WTC11 (cell line): ENCODE measurements around the gene TJAP1. TPM values are rescaled to one million over a fixed set of nuclear protein-coding genes. Genes with fewer than 3 reads are reported as not detected.

ENCODE experiments used
- ATAC-seq: fragments of 200-7000 bp; cut with Tn5 transposase; 2 replicates; pipeline ENCODE4 v1.10.0; 2021; ENCODE audit warnings: mild to moderate bottlenecking, moderate library complexity
- CTCF ChIA-PET: fragments of 300-600 bp; sonication (Branson Sonifier 250); formaldehyde crosslinking; loops from one replicate; lab custom pipeline; 2021; ENCODE audit warnings: antibody characterized with exemption; lab: Charles Lee
- POLR2A ChIA-PET: fragments of 350-600 bp; sonication (Branson Sonifier 250); formaldehyde crosslinking; loops from one replicate; lab custom pipeline; 2021; ENCODE audit warnings: antibody characterized with exemption; lab: Charles Lee
- DNase-seq: peaks from one replicate; pipeline ENCODE4 v3.0.0; 2021; ENCODE audit warnings: low spot score
- H3K27ac Mint-ChIP-seq: 2 replicates; pipeline ENCODE4 v1.8.0; 2021; ENCODE audit warnings: mixed read lengths
- H3K27me3 Mint-ChIP-seq: 2 replicates; pipeline ENCODE4 v1.8.0; 2021; ENCODE audit warnings: low read depth, mild to moderate bottlenecking, moderate library complexity, mixed read lengths
- H3K36me3 Mint-ChIP-seq: 2 replicates; pipeline ENCODE4 v1.8.0; 2021; ENCODE audit warnings: mixed read lengths
- H3K4me1 Mint-ChIP-seq: 2 replicates; pipeline ENCODE4 v1.8.0; 2022; ENCODE audit warnings: mixed read lengths
- H3K4me3 Mint-ChIP-seq: 2 replicates; pipeline ENCODE4 v1.8.0; 2021; ENCODE audit warnings: mild to moderate bottlenecking, moderate library complexity, mixed read lengths
- H3K9me3 Mint-ChIP-seq: 2 replicates; pipeline ENCODE4 v1.8.0; 2021; ENCODE audit warnings: mixed read lengths
- FOXJ3 ChIP-seq: sonication (generic); formaldehyde crosslinking; IDR thresholded peaks from 2 replicates; pipeline ENCODE4 v1.9.0; 2021; ENCODE audit warnings: missing genetic modification reagents, mild to moderate bottlenecking, borderline replicate concordance
- FOXP1 ChIP-seq: sonication (generic); formaldehyde crosslinking; IDR thresholded peaks from 2 replicates; pipeline ENCODE4 v1.8.0; 2022; ENCODE audit warnings: missing genetic modification reagents, mild to moderate bottlenecking, moderate library complexity, borderline replicate concordance
- GABPB1 ChIP-seq: sonication (generic); formaldehyde crosslinking; IDR thresholded peaks from 2 replicates; pipeline ENCODE4 v1.8.1; 2023; ENCODE audit warnings: mild to moderate bottlenecking, missing genetic modification reagents
- NFE2L1 ChIP-seq: sonication (generic); formaldehyde crosslinking; IDR thresholded peaks from 2 replicates; pipeline ENCODE4 v1.8.1; 2023; ENCODE audit warnings: missing genetic modification reagents
- ZNF232 ChIP-seq: sonication (generic); formaldehyde crosslinking; IDR thresholded peaks from 2 replicates; pipeline ENCODE4 v1.8.0; 2022; ENCODE audit warnings: mild to moderate bottlenecking, missing genetic modification reagents
- ZNF416 ChIP-seq: fragments of 250-450 bp; sonication (Bioruptor Pico); IDR thresholded peaks from 2 replicates; pipeline ENCODE4 v1.9.0; 2021; ENCODE audit warnings: mild to moderate bottlenecking, inconsistent platforms
- total RNA-seq: library from RNA; stranded (reverse); gene quantifications from 3 replicates; pipeline ENCODE4 v1.2.3, GENCODE V29; 2021
- TF ChIP-seq, protein P1 (sequence below): sonication (generic); formaldehyde crosslinking; IDR thresholded peaks from 2 replicates; pipeline ENCODE4 v1.8.0; 2023; ENCODE audit warnings: missing genetic modification reagents, mild to moderate bottlenecking, borderline replicate concordance
- TF ChIP-seq, protein P2 (sequence below): sonication (generic); formaldehyde crosslinking; IDR thresholded peaks from 2 replicates; pipeline ENCODE4 v1.8.1; 2023; ENCODE audit warnings: mild to moderate bottlenecking, missing genetic modification reagents, moderate library complexity
- TF ChIP-seq, protein P3 (sequence below): sonication (generic); formaldehyde crosslinking; IDR thresholded peaks from 2 replicates; pipeline ENCODE4 v1.8.0; 2022; ENCODE audit warnings: mild to moderate bottlenecking, missing genetic modification reagents
- TF ChIP-seq, protein P4 (sequence below): sonication (generic); formaldehyde crosslinking; IDR thresholded peaks from 2 replicates; pipeline ENCODE4 v1.8.1; 2022; ENCODE audit warnings: low read depth, mild to moderate bottlenecking, moderate library complexity, missing genetic modification reagents, borderline replicate concordance
- TF ChIP-seq, protein P5 (sequence below): sonication (generic); formaldehyde crosslinking; IDR thresholded peaks from 2 replicates; pipeline ENCODE4 v1.8.1; 2023; ENCODE audit warnings: mild to moderate bottlenecking, moderate library complexity, missing genetic modification reagents
- TF ChIP-seq, protein P6 (sequence below): fragments of 250-450 bp; sonication (Bioruptor Pico); IDR thresholded peaks from 2 replicates; pipeline ENCODE4 v1.8.0; 2021; ENCODE audit warnings: mild to moderate bottlenecking

TJAP1 gene
- total RNA-seq, 1 experiment from 2014 or later, result 40.4 TPM

DNA sequence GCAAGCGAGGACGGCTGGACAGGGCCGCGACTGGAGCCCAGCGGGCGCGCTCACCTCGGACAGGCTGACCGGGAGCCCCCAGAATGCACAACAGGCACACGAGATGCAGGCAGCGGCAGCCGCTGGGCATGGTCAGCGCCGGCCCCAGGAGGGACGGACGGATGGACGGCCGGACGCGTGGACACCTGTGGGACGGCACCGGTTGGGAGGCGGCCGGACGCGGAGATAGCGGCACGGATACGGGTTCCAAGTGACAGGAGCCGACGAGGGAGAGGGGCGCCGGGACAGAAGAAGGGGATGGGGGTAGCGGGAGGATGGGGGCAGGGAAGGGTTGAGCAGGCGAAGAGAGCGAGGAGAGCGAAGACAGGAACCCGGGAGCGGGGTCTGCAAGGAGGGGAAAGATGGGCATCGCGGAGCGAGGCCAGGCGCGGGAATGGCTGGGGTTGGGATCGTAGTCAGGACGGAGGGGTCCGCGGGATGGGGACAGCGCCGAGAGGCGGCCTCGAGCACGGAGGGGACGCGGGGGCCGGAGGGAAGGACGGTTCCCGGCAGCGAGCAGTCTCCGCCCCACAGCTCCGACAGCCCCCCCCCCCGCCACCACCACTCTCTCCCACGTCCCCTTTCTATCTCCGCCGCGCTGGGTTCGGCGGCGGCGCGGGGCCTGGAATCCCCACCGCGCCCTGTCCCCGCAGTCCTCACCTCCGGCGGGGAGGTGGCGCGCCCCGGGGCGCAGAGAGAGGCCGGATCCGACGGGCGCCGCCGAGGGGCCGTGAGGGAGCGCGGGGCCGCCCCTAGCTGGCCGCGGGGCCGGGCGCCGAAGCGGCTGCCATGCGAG, 22.5 kb upstream of the TJAP1 start:
- no peaks in the 10 kb centered on the region for H3K9me3 Mint-ChIP-seq
- ChIA-PET POLR2A (interaction anchor here (0.5 to 1.9 kb wide), 2 partner anchors 23 to 168 kb away, joined by 4 to 9 read pairs; partner anchors contain the start of gene TJAP1), CTCF (interaction anchor here (0.6 to 5.3 kb wide), 13 partner anchors 11 to 497 kb away, joined by 3 to 65 read pairs (median 4); partner anchors contain the start of genes ABCC10, CRIP3, TJAP1 and ZNF318)
- peaks cover 43% of the 10 kb centered on the region for H3K27me3 Mint-ChIP-seq
- DNase-seq (peak; percentile 94), ATAC-seq (peak; percentile 32)
- TF ChIP-seq FOXP1 (CRISPR knock-in tag), result peak; percentile 71; the same call in 1 of the 2 replicates
- TF ChIP-seq ZNF232 (CRISPR knock-in tag), result 0 out of 2 replicates have a peak, but pooled peaks have one; percentile 62
- TF ChIP-seq, protein P1, sequence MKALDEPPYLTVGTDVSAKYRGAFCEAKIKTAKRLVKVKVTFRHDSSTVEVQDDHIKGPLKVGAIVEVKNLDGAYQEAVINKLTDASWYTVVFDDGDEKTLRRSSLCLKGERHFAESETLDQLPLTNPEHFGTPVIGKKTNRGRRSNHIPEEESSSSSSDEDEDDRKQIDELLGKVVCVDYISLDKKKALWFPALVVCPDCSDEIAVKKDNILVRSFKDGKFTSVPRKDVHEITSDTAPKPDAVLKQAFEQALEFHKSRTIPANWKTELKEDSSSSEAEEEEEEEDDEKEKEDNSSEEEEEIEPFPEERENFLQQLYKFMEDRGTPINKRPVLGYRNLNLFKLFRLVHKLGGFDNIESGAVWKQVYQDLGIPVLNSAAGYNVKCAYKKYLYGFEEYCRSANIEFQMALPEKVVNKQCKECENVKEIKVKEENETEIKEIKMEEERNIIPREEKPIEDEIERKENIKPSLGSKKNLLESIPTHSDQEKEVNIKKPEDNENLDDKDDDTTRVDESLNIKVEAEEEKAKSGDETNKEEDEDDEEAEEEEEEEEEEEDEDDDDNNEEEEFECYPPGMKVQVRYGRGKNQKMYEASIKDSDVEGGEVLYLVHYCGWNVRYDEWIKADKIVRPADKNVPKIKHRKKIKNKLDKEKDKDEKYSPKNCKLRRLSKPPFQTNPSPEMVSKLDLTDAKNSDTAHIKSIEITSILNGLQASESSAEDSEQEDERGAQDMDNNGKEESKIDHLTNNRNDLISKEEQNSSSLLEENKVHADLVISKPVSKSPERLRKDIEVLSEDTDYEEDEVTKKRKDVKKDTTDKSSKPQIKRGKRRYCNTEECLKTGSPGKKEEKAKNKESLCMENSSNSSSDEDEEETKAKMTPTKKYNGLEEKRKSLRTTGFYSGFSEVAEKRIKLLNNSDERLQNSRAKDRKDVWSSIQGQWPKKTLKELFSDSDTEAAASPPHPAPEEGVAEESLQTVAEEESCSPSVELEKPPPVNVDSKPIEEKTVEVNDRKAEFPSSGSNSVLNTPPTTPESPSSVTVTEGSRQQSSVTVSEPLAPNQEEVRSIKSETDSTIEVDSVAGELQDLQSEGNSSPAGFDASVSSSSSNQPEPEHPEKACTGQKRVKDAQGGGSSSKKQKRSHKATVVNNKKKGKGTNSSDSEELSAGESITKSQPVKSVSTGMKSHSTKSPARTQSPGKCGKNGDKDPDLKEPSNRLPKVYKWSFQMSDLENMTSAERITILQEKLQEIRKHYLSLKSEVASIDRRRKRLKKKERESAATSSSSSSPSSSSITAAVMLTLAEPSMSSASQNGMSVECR (CRISPR knock-in tag), result peak; percentile 66; the same call in 1 of the 2 replicates
- no peak for TF ChIP-seq FOXJ3 (CRISPR knock-in tag)
- peak; percentile 56; the same call in 1 of the 2 replicates for TF ChIP-seq GABPB1 (CRISPR knock-in tag)
- TF ChIP-seq, protein P2, sequence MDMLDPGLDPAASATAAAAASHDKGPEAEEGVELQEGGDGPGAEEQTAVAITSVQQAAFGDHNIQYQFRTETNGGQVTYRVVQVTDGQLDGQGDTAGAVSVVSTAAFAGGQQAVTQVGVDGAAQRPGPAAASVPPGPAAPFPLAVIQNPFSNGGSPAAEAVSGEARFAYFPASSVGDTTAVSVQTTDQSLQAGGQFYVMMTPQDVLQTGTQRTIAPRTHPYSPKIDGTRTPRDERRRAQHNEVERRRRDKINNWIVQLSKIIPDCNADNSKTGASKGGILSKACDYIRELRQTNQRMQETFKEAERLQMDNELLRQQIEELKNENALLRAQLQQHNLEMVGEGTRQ, result no peak
- TF ChIP-seq, protein P3, sequence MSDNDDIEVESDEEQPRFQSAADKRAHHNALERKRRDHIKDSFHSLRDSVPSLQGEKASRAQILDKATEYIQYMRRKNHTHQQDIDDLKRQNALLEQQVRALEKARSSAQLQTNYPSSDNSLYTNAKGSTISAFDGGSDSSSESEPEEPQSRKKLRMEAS (CRISPR knock-in tag), result peak; percentile 67
- TF ChIP-seq, protein P4, sequence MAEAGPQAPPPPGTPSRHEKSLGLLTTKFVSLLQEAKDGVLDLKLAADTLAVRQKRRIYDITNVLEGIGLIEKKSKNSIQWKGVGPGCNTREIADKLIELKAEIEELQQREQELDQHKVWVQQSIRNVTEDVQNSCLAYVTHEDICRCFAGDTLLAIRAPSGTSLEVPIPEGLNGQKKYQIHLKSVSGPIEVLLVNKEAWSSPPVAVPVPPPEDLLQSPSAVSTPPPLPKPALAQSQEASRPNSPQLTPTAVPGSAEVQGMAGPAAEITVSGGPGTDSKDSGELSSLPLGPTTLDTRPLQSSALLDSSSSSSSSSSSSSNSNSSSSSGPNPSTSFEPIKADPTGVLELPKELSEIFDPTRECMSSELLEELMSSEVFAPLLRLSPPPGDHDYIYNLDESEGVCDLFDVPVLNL (CRISPR knock-in tag), result no peak
- TF ChIP-seq ZNF416 (CRISPR knock-in tag), result 0 out of 2 replicates have a peak, but pooled peaks have one; percentile 37
- TF ChIP-seq, protein P5, sequence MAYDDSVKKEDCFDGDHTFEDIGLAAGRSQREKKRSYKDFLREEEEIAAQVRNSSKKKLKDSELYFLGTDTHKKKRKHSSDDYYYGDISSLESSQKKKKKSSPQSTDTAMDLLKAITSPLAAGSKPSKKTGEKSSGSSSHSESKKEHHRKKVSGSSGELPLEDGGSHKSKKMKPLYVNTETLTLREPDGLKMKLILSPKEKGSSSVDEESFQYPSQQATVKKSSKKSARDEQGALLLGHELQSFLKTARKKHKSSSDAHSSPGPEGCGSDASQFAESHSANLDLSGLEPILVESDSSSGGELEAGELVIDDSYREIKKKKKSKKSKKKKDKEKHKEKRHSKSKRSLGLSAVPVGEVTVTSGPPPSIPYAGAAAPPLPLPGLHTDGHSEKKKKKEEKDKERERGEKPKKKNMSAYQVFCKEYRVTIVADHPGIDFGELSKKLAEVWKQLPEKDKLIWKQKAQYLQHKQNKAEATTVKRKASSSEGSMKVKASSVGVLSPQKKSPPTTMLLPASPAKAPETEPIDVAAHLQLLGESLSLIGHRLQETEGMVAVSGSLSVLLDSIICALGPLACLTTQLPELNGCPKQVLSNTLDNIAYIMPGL (CRISPR knock-in tag), result peak; percentile 92
- no peak overlapping the region for H3K27ac Mint-ChIP-seq
- H3K4me3 Mint-ChIP-seq, result peak overlapping the region; percentile 65
- peaks cover 16% of the 10 kb centered on the region for H3K4me1 Mint-ChIP-seq
- H3K36me3 Mint-ChIP-seq, result no peaks in the 10 kb centered on the region

DNA sequence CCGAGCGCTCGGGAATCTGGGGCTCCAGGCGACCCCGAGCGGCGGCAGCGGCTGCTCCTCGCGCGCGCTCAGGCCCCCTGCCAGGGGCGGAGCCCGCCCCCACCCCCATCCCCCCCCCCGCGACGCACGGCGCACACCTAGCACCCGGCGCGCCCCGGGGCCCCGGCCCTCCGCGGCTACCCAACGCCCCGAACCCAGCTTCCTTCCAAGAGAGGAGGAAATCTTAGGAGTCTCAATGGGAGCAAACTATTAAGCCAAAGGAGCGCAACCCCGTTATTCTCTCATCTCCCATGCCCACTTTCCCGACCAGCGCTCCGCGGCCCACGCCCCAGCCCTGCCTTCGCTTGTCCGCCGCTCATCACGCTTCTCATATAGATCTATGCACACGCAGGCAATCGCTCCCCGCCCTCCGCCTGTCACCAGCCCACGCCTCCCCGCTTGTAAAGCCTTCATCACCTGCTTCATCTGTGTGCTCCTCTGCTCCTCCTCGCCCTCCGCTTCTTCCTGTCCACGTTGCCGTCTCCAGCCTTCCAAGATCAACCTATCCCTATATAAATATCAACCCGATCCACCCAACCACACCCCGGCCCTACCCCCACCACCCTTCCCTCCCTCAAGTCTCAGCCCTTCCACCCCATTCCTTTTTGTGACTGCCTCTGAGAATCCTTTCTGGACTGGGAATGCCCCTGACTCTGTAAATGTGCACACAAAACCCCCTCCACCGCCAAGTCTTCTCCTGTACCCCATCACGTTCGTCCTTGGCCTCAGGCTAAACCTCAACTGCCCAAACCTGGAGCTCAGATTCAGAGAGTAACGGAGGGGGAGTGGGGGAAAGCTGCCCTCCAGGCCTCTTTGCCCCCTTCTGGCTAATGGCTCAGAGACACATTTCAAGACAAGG, 21.6 kb upstream of the TJAP1 start, which contains the start of gene DLK2:
Gene DLK2 (minus strand): TSS at position 18 of the 898 bp plus-strand sequence. CDS start 723 bp downstream, outside the sequence.
- CTCF ChIA-PET, result interaction anchor here (0.6 to 5.3 kb wide), 17 partner anchors 8 to 226 kb away, joined by 3 to 65 read pairs (median 4); partner anchors contain the start of genes ABCC10, CRIP3, DNPH1 and LRRC73
- H3K27me3 Mint-ChIP-seq, result peaks cover 46% of the 10 kb centered on the region

More for the DNA sequence above, 21.6 kb upstream of the TJAP1 start, which contains the start of gene DLK2:
- no peak within 1 kb of the TSS for H3K27ac Mint-ChIP-seq
- TF ChIP-seq NFE2L1, result 0 out of 2 replicates have a peak, but pooled peaks have one; percentile 37
- TF ChIP-seq, protein P6, sequence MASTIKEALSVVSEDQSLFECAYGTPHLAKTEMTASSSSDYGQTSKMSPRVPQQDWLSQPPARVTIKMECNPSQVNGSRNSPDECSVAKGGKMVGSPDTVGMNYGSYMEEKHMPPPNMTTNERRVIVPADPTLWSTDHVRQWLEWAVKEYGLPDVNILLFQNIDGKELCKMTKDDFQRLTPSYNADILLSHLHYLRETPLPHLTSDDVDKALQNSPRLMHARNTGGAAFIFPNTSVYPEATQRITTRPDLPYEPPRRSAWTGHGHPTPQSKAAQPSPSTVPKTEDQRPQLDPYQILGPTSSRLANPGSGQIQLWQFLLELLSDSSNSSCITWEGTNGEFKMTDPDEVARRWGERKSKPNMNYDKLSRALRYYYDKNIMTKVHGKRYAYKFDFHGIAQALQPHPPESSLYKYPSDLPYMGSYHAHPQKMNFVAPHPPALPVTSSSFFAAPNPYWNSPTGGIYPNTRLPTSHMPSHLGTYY, result no peak
- DNase-seq (peak; percentile 23), ATAC-seq (peak; percentile 28)
- H3K9me3 Mint-ChIP-seq, result no peaks in the 10 kb centered on the region
- POLR2A ChIA-PET, result interaction anchor here (0.5 to 1.9 kb wide), 3 partner anchors 22 to 169 kb away, joined by 3 to 9 read pairs (median 4); partner anchors contain the start of genes POLR1C, TJAP1 and YIPF3
- no peaks in the 10 kb centered on the region for H3K36me3 Mint-ChIP-seq
- peaks cover 16% of the 10 kb centered on the region for H3K4me1 Mint-ChIP-seq
- peak within 1 kb of the TSS; percentile 85 for H3K4me3 Mint-ChIP-seq
